Immature natural killer cell (primary cell): ENCODE measurements around the gene CROCC2. TPM values are rescaled to one million over a fixed set of nuclear protein-coding genes. Genes with fewer than 3 reads are reported as not detected.
A peak's percentile ranks its signal among the peaks of the same experiment; 100 is the strongest.

Experiments used
- DNase-seq, 3 donors: peaks; one replicate each; pipeline ENCODE4 v3.0.0; 2022; ENCODE audit warnings: mixed read lengths in 1 of 3
- H3K27ac Mint-ChIP-seq, 6 donors: one replicate each; pipeline ENCODE4 v1.8.0; 2020; ENCODE audit warnings: mixed read lengths in 6 of 6, mild to moderate bottlenecking in 5 of 6, inconsistent platforms in 4 of 6, moderate library complexity in 3 of 6
- H3K27me3 Mint-ChIP-seq, 3 donors: one replicate each; pipeline ENCODE4 v1.8.0; 2020 to 2021; ENCODE audit warnings: low read depth in 3 of 3, mild to moderate bottlenecking in 3 of 3, mixed read lengths in 3 of 3, moderate library complexity in 3 of 3, inconsistent platforms in 1 of 3
- H3K36me3 Mint-ChIP-seq, 3 donors: one replicate each; pipeline ENCODE4 v1.8.0; 2020; ENCODE audit warnings: mixed read lengths in 3 of 3, inconsistent platforms in 2 of 3, mild to moderate bottlenecking in 2 of 3
- H3K4me1 Mint-ChIP-seq, 2 donors: one replicate each; pipeline ENCODE4 v1.8.0; 2020; ENCODE audit warnings: inconsistent platforms in 2 of 2, mild to moderate bottlenecking in 2 of 2, mixed read lengths in 2 of 2, moderate library complexity in 1 of 2
- H3K4me3 Mint-ChIP-seq, 5 donors: one replicate each; pipeline ENCODE4 v1.8.0; 2020; ENCODE audit warnings: mild to moderate bottlenecking in 5 of 5, mixed read lengths in 5 of 5, inconsistent platforms in 3 of 5, moderate library complexity in 3 of 5
- H3K9me3 Mint-ChIP-seq, 6 donors: one replicate each; pipeline ENCODE4 v1.8.0; 2020; ENCODE audit warnings: mild to moderate bottlenecking in 6 of 6, mixed read lengths in 6 of 6, inconsistent platforms in 4 of 6, moderate library complexity in 3 of 6
- polyA plus RNA-seq, 3 donors: library from polyadenylated mRNA; unstranded; fragments of 300-500 nt; fragmentation: Illumina TruSeq; gene quantifications; one replicate each; pipeline ENCODE4 v1.2.3, GENCODE V29; 2021

The CROCC2 gene
- polyA plus RNA-seq, 3 donors from 2014 or later: not detected

GRCh38 chr2:240999873-241000541, 93.9 kb downstream of the CROCC2 start:
- no peak for DNase-seq
- H3K36me3 Mint-ChIP-seq: peaks cover 0 to 3% (median 0%) of the 10 kb centered on the region in 3 donors
- peak overlapping the region; percentile 17 to 59 (median 45) for H3K4me3 Mint-ChIP-seq
- peaks cover 0 to 7% of the 10 kb centered on the region in 2 donors for H3K4me1 Mint-ChIP-seq
- peaks cover 0 to 17% (median 9%) of the 10 kb centered on the region in 6 donors for H3K9me3 Mint-ChIP-seq
- no peak overlapping the region for H3K27ac Mint-ChIP-seq
- peaks cover 3 to 14% (median 6%) of the 10 kb centered on the region in 3 donors for H3K27me3 Mint-ChIP-seq

- peaks cover 0 to 7% of the 10 kb centered on the region in 2 donors for H3K4me1 Mint-ChIP-seq
- H3K4me3 Mint-ChIP-seq: peak overlapping the region in 1 of 5 donors; percentile 29
- DNase-seq: no peak
- no peak overlapping the region for H3K27ac Mint-ChIP-seq
- H3K27me3 Mint-ChIP-seq: peaks cover 3 to 14% (median 6%) of the 10 kb centered on the region in 3 donors
- peaks cover 0 to 5% (median 3%) of the 10 kb centered on the region in 3 donors for H3K36me3 Mint-ChIP-seq
- H3K9me3 Mint-ChIP-seq: peaks cover 2 to 25% (median 17%) of the 10 kb centered on the region in 6 donors
Measured at GRCh38 chr2:241000831-241001321, 94.7 kb downstream of the CROCC2 start.

GRCh38 chr2:241001413-241002274, 95.5 kb downstream of the CROCC2 start:
- no peak overlapping the region for H3K27ac Mint-ChIP-seq

GRCh38 chr2:241002275-241003046, 96.3 kb downstream of the CROCC2 start:
- no peak overlapping the region for H3K4me3 Mint-ChIP-seq
- peaks cover 0 to 3% of the 10 kb centered on the region in 2 donors for H3K4me1 Mint-ChIP-seq
- peaks cover under 1 to 14% (median 9%) of the 10 kb centered on the region in 3 donors for H3K27me3 Mint-ChIP-seq
- no peak for DNase-seq
- H3K36me3 Mint-ChIP-seq: peaks cover 0 to 5% (median 3%) of the 10 kb centered on the region in 3 donors
- H3K27ac Mint-ChIP-seq: no peak overlapping the region
- H3K9me3 Mint-ChIP-seq: peaks cover 4 to 28% (median 19%) of the 10 kb centered on the region in 6 donors

More at GRCh38 chr2:241001413-241002274, 95.5 kb downstream of the CROCC2 start:
- H3K36me3 Mint-ChIP-seq: peaks cover 0 to 5% (median 3%) of the 10 kb centered on the region in 3 donors
- H3K4me1 Mint-ChIP-seq: peaks cover 0 to 7% of the 10 kb centered on the region in 2 donors
- H3K27me3 Mint-ChIP-seq: peaks cover 3 to 16% (median 6%) of the 10 kb centered on the region in 3 donors
- peaks cover 4 to 28% (median 19%) of the 10 kb centered on the region in 6 donors for H3K9me3 Mint-ChIP-seq
- no peak for DNase-seq
- no peak overlapping the region for H3K4me3 Mint-ChIP-seq

- H3K27me3 Mint-ChIP-seq: peaks cover 0 to 13% (median 9%) of the 10 kb centered on the region in 3 donors
- no peak overlapping the region for H3K4me3 Mint-ChIP-seq
- no peak for DNase-seq
- no peak overlapping the region for H3K27ac Mint-ChIP-seq
- peaks cover 4 to 28% (median 19%) of the 10 kb centered on the region in 6 donors for H3K9me3 Mint-ChIP-seq
- H3K4me1 Mint-ChIP-seq: peaks cover 0 to 2% of the 10 kb centered on the region in 2 donors
- H3K36me3 Mint-ChIP-seq: peaks cover 0 to 5% (median 3%) of the 10 kb centered on the region in 3 donors
Measured at GRCh38 chr2:241003047-241003360, 96.9 kb downstream of the CROCC2 start.

GRCh38 chr2:241003369-241003768, 97.2 kb downstream of the CROCC2 start:
- H3K9me3 Mint-ChIP-seq: peaks cover 4 to 28% (median 19%) of the 10 kb centered on the region in 6 donors
- no peak overlapping the region for H3K27ac Mint-ChIP-seq
- DNase-seq: no peak
- no peak overlapping the region for H3K4me3 Mint-ChIP-seq
- peaks cover 0 to 5% (median 3%) of the 10 kb centered on the region in 3 donors for H3K36me3 Mint-ChIP-seq
- H3K27me3 Mint-ChIP-seq: peaks cover 0 to 13% (median 9%) of the 10 kb centered on the region in 3 donors
- peaks cover 0 to 2% of the 10 kb centered on the region in 2 donors for H3K4me1 Mint-ChIP-seq

GRCh38 chr2:241003830-241004564, 97.9 kb downstream of the CROCC2 start:
- H3K27me3 Mint-ChIP-seq: peaks cover 2 to 13% (median 9%) of the 10 kb centered on the region in 3 donors
- peaks cover 0 to 2% of the 10 kb centered on the region in 2 donors for H3K4me1 Mint-ChIP-seq
- H3K36me3 Mint-ChIP-seq: peaks cover 0 to 5% (median 3%) of the 10 kb centered on the region in 3 donors
- H3K27ac Mint-ChIP-seq: no peak overlapping the region
- DNase-seq: no peak
- peaks cover 4 to 28% (median 19%) of the 10 kb centered on the region in 6 donors for H3K9me3 Mint-ChIP-seq
- no peak overlapping the region for H3K4me3 Mint-ChIP-seq

- peaks cover 0 to 2% of the 10 kb centered on the region in 2 donors for H3K4me1 Mint-ChIP-seq
- no peak for DNase-seq
- H3K36me3 Mint-ChIP-seq: peaks cover 0 to 5% (median 3%) of the 10 kb centered on the region in 3 donors
- no peak overlapping the region for H3K4me3 Mint-ChIP-seq
- H3K27me3 Mint-ChIP-seq: peaks cover 2 to 7% (median 6%) of the 10 kb centered on the region in 3 donors
- H3K27ac Mint-ChIP-seq: no peak overlapping the region
- peaks cover 4 to 28% (median 19%) of the 10 kb centered on the region in 6 donors for H3K9me3 Mint-ChIP-seq
Measured at GRCh38 chr2:241005569-241005968, 99.4 kb downstream of the CROCC2 start.

- H3K36me3 Mint-ChIP-seq: peaks cover 0 to 5% (median 3%) of the 10 kb centered on the region in 3 donors
- peaks cover 4 to 28% (median 19%) of the 10 kb centered on the region in 6 donors for H3K9me3 Mint-ChIP-seq
- DNase-seq: no peak
- H3K27me3 Mint-ChIP-seq: peaks cover 2 to 7% (median 5%) of the 10 kb centered on the region in 3 donors
- H3K4me1 Mint-ChIP-seq: peaks cover 0 to 2% of the 10 kb centered on the region in 2 donors
- no peak overlapping the region for H3K27ac Mint-ChIP-seq
- no peak overlapping the region for H3K4me3 Mint-ChIP-seq
Measured at GRCh38 chr2:241006412-241006811, 100.3 kb downstream of the CROCC2 start.

GRCh38 chr2:241007111-241007510, 101.0 kb downstream of the CROCC2 start:
- Mint-ChIP-seq H3K4me3 (no peak overlapping the region), H3K4me1 (peaks cover 0 to 2% of the 10 kb centered on the region in 2 donors), H3K27me3 (peaks cover 2 to 7% (median 5%) of the 10 kb centered on the region in 3 donors), H3K36me3 (peaks cover 0 to 5% (median 3%) of the 10 kb centered on the region in 3 donors), H3K27ac (no peak overlapping the region), H3K9me3 (peaks cover 4 to 28% (median 19%) of the 10 kb centered on the region in 6 donors)
- no peak for DNase-seq

GRCh38 chr2:241007880-241008710, 102.0 kb downstream of the CROCC2 start:
- Mint-ChIP-seq H3K27me3 (peaks cover 2 to 10% (median 5%) of the 10 kb centered on the region in 3 donors), H3K4me3 (no peak overlapping the region), H3K36me3 (peaks cover 0 to 5% (median 3%) of the 10 kb centered on the region in 3 donors), H3K9me3 (peaks cover 4 to 28% (median 19%) of the 10 kb centered on the region in 6 donors), H3K4me1 (peaks cover 0 to 2% of the 10 kb centered on the region in 2 donors), H3K27ac (no peak overlapping the region)
- DNase-seq: no peak

- peaks cover 4 to 24% (median 19%) of the 10 kb centered on the region in 6 donors for H3K9me3 Mint-ChIP-seq
- H3K4me1 Mint-ChIP-seq: peaks cover 0 to 2% of the 10 kb centered on the region in 2 donors
- peaks cover 2 to 12% (median 5%) of the 10 kb centered on the region in 3 donors for H3K27me3 Mint-ChIP-seq
- peak overlapping the region in 1 of 5 donors; percentile 35 for H3K4me3 Mint-ChIP-seq
- peaks cover 0 to 5% (median 1%) of the 10 kb centered on the region in 3 donors for H3K36me3 Mint-ChIP-seq
- no peak for DNase-seq
- H3K27ac Mint-ChIP-seq: no peak overlapping the region
Measured at GRCh38 chr2:241008711-241009121, 102.6 kb downstream of the CROCC2 start.
